NCI-H446 treated with DMSO at 0.1 percent for 48 hours (cell line): Measurements from ENCODE around the gene MED14.

Experiments
- DNase-seq: peaks from one replicate; lab custom pipeline; 2025; lab: John Stamatoyannopoulos, UW

The MED14 gene

DNA sequence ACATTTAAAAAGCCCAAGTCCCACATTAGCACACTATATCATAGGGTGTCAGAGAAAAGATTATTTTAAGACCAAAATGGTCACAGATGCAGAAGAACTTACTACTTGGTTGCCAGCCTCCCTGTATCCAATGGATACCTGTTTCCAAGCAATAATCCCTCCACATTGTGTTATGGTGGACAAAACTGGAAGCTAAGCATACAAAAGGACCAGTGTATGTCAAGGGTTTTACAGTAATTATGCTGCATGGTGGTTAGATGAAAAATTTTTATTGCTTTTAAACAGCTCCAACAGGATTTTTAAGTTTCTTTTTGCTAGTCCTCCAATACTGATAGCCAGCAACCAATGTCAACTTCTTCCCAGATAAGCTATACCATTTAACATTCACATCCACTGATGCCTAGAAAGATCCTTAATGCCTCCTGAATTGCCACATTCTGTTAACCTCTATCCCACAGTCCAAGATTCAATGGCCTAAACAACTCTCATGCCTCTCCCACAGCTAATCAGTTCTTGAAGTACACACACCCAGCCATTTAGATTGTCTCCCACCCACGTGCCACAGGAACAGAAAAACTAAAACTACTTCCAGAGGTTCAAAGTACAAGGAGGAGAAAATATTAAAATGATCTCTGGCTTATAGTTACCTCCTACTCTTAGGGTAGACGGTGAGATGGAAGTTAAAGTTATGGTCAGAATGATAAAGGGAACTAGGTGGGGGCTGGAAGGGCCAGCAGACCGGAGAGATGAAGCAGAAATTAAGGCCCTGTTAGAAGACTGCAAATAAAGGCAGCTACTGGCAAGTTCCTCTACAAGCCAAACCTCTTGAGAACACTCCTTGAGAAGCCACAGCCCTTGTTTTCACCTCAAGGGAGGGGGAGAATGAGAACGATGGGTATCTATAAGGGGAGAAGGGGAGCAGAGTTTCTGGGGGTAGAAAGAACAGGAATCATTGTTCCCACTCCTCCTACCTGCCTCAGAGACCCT, 5.5 kb downstream of the MED14 start:
- DNase-seq, result no peak

DNA sequence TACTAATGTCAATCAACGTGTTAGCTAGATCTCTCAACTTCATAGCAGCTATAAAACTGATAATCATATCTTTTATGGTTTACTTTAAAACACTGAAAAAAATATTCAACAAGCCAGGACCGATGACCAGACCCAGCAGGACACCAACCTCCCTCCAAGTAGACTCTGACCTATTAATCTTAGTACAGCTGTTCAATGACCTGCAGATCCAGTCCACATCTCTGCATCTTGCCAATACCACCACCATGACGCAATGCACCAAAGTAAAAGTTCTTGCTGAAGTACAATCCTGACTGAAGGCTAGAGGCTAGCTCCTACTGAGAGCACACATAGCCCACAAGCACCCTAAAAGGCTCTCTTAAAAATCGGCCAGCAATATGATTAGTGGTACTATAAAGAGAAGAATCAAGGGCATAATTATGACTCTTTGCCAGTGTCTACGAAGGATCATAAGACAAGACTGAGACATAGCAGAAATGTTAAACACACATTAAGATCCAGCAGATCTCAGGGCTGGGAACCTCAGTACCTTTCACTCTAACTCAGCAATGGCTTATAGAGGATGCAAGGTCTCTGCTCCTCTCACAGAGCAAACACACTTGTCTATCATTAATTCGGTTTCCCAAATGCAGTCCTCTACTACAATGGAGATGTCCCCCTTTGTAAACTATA, 7.6 kb downstream of the MED14 start:
- no peak for DNase-seq

GRCh38 chrX:40727093-40727492, 8.2 kb downstream of the MED14 start:
- DNase-seq, result no peak

DNA sequence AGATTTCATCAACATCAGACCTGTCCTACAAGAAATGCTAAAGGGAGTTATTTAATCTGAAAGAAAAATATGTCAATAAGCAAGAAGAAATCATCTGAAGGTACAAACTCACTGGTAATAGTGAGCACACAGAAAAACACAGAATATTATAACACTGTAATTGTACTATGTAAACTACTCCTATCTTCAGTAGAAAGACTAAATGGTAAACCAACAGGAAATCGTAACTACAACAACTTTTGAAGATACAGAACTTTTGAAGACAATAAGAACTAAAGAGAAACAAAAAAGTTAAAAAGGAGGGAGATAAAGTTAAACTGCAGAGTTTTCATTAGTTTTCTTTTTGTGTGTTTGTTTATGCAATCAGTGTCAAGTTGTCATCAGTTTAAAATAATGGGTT, 12.4 kb downstream of the MED14 start:
- no peak for DNase-seq

GRCh38 chrX:40721489-40722106, 13.7 kb downstream of the MED14 start:
- DNase-seq, result no peak

DNA sequence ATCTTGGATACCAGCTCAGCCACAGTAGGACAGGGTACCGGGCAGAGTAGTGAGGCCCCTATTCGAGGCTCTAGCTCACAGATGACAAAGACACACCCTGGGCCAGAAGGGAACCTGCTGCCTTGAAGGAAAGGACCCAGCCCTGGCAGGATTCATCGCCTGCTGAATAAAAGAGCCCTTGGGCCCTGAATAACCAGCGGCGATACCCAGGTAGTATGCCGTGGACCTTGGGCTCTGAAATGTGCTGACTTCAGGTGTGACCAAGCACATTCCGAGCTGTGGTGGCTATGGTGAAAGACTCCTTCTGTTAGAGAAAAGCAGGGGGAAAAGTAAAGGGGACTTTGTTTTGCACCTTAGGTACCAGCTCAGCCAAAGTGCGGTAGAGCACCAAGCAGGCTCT, 14.6 kb downstream of the MED14 start:
- no peak for DNase-seq

DNA sequence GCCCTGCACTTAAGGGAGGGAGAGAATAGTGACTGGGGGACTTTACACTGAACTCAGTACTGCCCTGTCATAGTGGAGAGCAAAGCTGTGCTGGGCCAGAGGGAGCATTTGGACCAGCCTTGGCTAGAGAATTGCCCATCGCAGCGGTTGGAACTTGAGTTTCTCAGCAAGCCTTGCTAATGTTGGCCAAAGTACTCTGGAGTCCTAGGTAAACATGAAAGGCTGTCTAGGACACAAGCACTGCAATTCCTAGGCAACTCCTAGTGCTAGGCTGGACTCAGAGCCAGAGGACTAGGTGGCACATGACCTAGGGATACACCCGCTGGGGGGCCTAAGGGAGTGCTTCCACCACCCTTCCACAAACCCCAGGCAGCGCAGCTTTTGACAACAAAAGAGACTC, 15.0 kb downstream of the MED14 start:
- no peak for DNase-seq

GRCh38 chrX:40719731-40720130, 15.6 kb downstream of the MED14 start:
- DNase-seq, result no peak

DNA sequence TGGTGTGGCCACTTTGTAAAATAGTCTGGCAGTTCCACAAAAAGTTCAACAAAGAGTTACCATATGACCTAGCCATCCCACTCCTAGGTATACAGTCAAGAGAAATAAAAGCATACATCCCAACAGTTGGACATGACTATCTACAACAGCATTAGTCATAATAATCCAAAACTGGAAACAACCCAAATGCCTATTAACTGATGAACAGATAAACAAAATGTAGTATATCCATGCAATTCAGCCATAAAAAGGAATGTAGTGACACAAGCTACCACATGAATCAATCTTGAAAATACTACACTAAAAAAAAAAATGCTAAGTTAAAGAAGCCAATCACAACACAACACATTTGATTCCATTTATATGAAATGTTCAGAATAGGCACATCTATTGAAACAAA, 16.1 kb downstream of the MED14 start:
- peak; percentile 1 for DNase-seq

DNA sequence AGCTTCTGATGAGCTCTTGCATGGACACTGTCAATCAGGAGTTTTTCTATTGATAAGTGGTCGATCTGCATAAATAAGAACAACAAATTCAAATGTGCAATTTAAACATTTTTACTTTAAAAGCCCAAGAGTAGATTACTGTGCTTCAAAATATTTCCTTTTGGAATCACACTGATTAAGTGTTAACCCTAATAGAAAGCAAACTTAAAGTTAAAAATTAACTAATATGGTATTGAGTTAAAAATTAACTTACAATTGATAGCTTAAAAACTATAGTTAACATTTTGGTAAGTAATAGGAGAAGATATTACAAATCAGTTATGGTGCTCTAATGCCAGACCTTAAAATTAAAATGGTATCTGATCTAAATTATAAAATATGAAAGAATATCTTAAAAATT, 25.9 kb downstream of the MED14 start:
- no peak for DNase-seq

- no peak for DNase-seq
Observed at GRCh38 chrX:40705658-40706312, 29.6 kb downstream of the MED14 start.

- no peak for DNase-seq
Observed at GRCh38 chrX:40700640-40701342, 34.6 kb downstream of the MED14 start.

DNA sequence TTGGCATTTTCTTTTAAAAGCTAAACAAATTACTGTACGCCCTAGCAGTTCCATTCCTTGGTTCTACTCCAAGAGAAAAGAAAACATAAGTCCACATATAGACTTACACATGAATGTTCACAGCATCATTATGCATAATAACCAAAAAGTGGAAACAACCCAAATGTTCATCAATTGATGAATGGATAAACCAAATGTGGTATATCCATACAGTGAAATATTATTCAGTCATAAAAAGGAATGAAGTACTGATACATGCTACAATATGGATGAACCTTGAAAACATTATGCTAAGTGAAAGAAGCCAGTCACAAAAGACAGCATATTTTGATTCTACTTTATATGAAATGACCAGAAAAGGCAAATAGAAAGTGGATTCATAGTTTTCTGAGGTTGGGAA, 36.5 kb downstream of the MED14 start:
- DNase-seq, result no peak

- DNase-seq, result no peak
Observed at GRCh38 chrX:40694802-40695201, 40.5 kb downstream of the MED14 start.

DNA sequence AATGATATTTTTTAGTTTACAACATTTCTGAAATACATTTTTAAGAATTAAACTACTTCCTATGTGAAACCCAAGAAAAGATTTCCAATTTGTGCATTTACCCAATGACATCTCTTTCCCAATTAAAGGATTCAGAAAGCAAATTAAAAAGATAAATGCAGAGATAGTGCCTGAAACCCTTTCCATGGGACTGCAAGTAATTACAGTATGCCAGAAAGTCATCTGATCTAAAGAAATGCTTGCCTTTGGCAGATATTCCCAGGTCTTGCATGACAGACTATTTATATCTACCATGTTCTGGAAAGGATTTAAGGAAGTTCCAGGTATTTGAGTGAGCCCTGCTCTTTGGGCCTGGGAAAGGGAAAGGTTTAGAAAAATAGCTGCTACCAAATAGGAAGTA, 46.4 kb downstream of the MED14 start:
- no peak for DNase-seq

GRCh38 chrX:40687169-40687568, 48.2 kb downstream of the MED14 start:
- no peak for DNase-seq

- DNase-seq, result no peak
Observed at GRCh38 chrX:40685362-40685918, 49.9 kb downstream of the MED14 start.

DNA sequence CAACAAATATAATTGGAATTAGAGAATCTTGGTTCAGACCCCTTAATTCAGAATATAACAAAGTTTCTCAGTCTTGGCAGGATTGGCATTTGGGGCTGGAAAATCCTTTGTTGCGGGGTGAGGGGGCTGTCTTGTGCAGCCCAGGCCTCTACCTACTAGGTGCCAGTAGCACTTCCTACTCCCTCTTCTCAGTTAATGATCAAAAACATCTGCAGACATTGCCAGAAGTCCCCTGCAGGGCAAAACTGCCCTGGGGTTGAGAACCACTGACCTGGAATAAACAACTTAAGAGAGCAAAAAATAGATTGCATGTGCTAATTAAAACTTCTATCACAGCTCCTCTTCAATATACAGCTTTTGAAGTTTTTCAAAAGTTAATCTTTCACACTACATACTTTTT, 51.2 kb downstream of the MED14 start:
- DNase-seq, result no peak

GRCh38 chrX:40683245-40683644, 52.1 kb downstream of the MED14 start:
- DNase-seq, result no peak

GRCh38 chrX:40671126-40671525, 64.2 kb downstream of the MED14 start:
- DNase-seq, result no peak

- DNase-seq, result no peak
Observed at GRCh38 chrX:40663880-40664630, 71.3 kb downstream of the MED14 start.
